ENCODE data around the gene SLC9A9.

SLC9A9 gene

DNA sequence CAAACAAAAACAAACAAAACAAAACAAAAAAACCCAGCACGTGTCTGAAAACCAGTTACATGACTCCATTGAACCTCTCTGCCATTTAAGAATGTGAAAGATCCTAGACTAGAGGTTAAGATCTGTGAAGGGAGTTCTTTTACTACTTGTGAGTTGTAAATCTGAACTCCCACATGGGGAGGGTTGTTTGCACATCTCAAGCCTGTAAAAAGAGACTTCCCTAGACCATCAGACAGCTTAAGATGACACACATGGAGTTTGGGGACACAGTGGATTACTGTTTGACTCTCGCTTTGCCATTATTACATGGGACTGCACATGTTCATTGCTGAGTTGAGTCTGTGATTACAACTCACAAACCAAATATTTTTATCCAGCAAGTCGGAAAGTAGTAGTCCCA lies 171.5 kb downstream of the SLC9A9 start:
- DNase-seq: no peak

GRCh38 chr3:143676021-143676420 lies 172.2 kb downstream of the SLC9A9 start:
- DNase-seq: no peak

GRCh38 chr3:143674100-143674968 lies 173.9 kb downstream of the SLC9A9 start:
- peak; percentile 71 to 82 for DNase-seq

DNA sequence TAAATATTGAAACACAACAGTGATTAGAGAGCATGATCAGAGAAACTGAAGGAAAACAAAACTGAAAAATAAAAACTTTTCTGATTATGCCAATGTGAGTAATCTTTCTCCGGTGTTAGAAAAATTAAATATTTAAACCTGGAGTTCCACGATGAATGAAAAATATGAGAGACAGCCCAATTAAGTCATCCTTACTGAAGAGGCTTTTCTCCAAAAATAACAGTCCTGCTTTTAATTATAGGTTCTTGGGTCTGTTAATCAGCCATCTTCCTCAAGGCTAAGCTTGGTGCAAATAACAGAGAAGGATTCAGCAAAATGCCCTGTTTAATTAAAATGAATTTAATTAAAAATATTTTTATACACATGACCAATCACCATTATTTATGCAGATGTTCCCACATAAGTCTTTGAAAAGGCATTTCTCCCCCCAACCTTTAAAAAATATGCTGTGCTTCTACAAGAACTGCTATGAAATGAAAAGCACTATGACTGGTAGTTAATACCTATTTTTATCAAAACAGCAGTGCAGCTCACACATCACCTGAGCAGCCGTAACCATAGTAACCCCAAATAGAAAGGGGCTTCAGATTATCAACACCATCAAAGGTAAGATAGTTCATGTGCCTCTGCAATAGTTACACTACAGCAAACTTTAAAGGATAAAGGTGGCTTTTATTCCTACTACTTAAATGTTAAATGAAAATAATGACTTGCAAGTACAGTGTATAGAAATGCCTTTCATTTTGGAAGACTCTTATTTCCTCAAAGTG lies 175.7 kb downstream of the SLC9A9 start:
- no peak for DNase-seq

DNA sequence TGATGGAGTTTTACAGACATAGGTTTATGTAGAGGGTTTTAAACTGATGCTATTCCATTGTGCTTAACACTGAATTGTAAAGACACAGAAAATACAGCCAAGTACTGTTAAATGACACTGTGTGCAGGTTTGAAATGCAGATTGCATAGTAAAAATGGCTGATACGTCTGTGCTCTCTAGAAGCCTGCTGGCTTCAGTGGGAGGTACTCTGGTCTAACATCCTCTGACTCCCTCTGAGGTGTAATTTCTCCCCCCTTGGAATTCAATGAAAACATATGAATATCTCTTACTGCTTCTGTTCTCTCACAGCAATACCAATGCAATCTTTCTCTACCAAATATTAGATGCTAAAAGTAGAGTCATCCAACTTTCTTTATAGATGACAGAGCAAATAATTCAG lies 176.6 kb downstream of the SLC9A9 start:
- DNase-seq: no peak

- DNase-seq: no peak
Observed at GRCh38 chr3:143668924-143669790, 179.1 kb downstream of the SLC9A9 start.

- DNase-seq: no peak
Observed at GRCh38 chr3:143668385-143668784, 179.9 kb downstream of the SLC9A9 start.

- DNase-seq: no peak
Observed at GRCh38 chr3:143661677-143662076, 186.6 kb downstream of the SLC9A9 start.

GRCh38 chr3:143658861-143659260 lies 189.4 kb downstream of the SLC9A9 start:
- DNase-seq: no peak

DNA sequence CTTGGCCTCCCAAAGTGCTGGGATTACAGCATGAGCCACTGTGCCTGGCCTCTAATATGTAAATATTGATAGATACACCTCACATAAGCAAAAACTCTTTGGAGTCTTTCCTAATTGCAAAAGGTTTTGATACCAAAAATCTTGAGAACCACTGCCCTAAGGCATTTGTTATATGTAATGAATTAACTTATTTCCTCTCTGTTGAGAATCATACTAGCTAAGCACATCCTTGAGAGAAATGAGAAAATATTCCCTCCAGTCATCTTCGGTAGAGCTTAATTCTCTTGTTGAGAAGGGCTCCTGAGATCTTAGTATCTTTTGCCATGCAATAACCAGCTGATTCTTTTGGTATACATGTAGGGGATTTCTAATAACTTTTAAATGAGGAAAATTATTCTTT lies 190.2 kb downstream of the SLC9A9 start:
- DNase-seq: no peak

DNA sequence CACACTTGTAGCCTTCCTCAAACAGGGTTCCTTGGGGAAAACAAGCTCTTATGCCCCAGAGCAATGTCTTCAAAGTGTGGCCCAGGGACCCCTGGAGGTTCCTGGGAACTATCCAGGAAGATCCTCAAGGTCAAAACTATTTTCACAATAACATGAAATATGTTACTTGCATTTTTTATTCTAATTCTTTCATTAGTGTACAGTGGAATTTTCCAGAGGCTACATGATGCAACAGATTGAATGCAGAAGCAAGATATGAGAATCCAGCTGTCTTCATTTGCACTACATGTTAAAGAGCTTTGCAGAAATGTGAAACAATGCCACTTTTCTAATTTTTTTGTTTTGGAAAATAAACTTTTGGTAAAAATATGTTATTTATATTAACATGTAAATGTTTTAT lies 190.9 kb downstream of the SLC9A9 start:
- no peak for DNase-seq

DNA sequence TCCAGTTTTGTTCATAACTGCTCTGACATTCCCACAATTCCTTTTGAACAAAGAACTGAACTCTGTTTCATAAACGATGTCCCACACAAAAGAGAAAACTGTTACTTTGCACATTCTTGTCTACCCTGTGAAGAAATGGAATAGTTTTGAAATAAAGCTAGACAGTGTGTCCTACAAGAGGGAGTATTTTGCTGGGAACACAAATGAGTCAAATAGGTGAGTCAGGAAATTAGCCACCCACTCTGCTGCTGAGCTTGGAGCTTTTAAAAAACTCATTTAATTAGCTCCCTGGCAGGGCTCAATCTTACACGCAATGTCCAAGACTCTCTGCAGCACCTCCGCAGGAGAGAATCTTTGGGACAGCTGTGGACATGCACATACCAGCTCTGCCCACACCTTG lies 193.4 kb downstream of the SLC9A9 start:
- no peak for DNase-seq

- DNase-seq: no peak
Observed at GRCh38 chr3:143653935-143654334, 194.3 kb downstream of the SLC9A9 start.

- no peak for DNase-seq
Observed at GRCh38 chr3:143653493-143653892, 194.8 kb downstream of the SLC9A9 start.

GRCh38 chr3:143652118-143652517 lies 196.2 kb downstream of the SLC9A9 start:
- DNase-seq: no peak

DNA sequence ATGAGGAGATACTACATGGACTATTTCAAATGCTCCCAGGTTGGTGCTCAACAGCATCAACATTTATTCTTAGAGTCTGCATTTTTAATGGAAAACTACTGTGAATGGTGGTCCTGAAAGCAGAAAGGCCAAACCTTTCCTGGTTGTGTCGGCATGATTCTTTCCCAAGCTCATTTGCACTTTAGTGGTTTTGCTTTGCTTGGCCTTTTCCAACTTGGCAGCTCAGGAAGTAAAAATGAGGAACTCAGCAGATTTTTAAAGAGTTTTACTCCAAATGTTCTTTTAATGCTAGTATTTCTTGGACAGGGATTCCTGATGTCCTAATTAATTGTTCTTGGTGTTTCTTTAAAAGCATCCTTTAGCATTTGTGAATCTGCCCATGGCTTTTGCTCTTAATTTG lies 197.4 kb downstream of the SLC9A9 start:
- DNase-seq: no peak

DNA sequence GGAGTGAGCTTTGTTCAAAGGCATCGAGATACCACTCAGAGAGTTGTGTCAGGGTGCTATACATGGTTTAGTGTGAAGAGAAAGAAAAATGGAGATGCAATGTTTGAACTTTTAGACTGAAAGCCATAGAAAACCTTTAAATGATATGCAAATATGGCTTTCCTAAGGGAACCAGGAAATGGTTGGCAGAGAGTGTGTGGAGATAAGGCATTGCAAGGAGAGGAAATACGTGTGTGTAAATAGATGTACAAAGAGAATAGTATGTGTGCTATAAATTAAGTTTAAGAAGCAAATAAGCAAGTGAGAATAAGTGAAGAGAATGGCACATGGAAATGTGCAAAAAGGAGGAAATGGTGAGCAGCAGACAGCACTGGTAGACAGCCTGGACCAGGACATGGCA lies 198.1 kb downstream of the SLC9A9 start:
- DNase-seq: no peak

DNA sequence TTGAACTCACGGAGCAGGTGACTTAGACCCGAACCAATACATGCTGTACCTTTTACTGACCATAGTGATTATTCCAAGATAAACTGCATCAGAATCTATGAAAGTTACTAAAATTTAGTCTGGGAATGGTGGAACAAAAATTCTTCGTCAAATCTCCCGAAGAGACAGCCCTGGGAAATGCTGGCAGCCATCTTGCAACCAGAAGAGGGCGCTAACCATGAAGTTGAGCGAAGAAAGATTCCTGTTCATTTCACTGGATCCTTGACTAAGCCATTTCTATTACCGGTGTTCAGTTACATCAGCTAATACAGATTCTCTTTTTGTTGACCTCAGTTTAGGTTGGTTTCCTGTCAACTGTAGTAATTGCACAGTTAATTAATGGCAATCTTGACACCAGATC lies 199.6 kb downstream of the SLC9A9 start:
- DNase-seq: peak in 1 of 2 donors; percentile 12

DNA sequence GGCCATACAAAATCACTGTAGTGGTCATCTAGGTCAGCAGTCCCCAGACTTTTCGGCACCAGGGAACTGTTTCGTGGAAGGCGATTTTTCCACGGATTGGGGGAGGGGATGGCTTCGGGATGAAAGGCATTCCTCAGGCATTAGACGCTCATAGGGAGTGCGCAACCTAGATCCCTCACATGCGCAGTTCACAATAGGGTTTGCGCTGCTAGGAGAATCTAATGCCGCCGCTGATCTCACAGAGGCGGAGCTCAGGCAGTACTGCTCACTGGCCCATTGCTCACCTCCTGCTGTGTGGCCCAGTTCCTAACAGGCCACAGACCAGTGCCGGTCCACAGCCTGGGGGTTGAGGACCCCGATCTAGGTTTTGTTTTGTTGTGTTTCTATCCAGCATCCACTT lies 200.1 kb downstream of the SLC9A9 start:
- DNase-seq: no peak

DNA sequence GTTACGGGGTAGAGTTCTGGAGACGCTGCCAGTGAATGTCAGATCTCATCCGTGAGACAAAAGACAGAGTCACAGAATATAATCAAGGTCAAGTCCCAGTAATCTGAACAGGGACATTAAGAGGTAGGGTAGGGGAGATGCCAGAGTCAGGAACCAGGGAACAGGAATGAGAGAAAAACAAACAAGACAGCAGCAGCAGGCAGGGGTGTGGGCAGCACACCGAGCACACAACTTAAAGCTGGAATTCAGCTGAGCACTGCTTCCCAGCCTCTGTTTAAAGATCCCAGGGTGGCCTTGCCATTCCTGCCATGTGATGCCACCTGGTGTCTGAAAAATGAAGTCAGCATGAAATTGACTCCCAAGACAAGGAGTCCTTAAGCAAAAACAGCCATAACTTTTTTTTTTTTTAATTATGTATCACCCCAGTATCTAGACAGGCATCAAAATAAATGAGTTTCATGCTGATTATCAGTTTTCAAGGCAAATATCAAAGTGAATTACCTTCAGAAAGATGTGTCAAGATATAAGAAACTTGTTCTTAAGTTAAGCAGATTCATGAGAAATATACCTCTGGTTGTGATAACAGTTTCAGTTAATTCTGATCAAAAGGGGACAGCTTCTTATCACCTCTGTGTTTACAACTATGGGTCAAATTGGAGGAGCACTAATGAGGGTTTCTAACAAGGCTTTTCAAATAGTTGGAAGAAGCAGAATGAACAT lies 203.7 kb downstream of the SLC9A9 start:
- DNase-seq: peak in 1 of 2 donors; percentile 9

- DNase-seq: no peak
Observed at GRCh38 chr3:143643905-143644304, 204.4 kb downstream of the SLC9A9 start.

DNA sequence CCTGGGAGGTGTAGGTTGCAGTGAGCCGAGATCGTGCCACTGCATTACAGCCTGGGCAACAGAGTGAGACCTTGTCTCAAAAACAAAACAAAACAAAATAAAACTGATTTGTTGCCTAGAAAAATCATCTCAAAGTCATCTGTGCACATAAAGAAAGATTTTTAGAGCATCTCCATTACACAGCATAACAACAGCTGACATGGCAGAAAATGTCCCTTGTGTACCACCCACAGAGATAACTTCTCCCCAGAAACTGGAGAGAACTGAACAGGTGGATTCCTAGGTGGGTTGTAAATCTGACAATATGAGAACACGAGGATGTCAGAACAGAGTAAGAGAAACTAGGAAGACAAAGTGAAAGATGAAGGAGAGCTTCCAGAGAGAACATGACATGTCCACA lies 207.5 kb downstream of the SLC9A9 start:
- DNase-seq: no peak

GRCh38 chr3:143637133-143637532 lies 211.1 kb downstream of the SLC9A9 start:
- DNase-seq: no peak
